ENCODE measurements around the gene RPL36AL. TPM values are rescaled to one million over a fixed set of nuclear protein-coding genes. Genes with fewer than 3 reads are reported as not detected.
A peak's percentile ranks its signal among the peaks of the same experiment; 100 is the strongest.
"Not testable (repeated sequence)": the region's sequence is repeated elsewhere in the genome, so short reads cannot be mapped to it uniquely, and the experiment has no call there.

RPL36AL gene
- total RNA-seq (100 to 1,000 TPM in 3 of 4 donors, 10 to 100 TPM in 1; 84.6 to 178 (median 152) TPM), polyA plus RNA-seq (100 to 1,000 TPM; 366 to 522 (median 445) TPM)
- long read RNA-seq, donor 1, transcript RPL36AL-201 (2 exons, 746 nt): major isoform, 65 of 111 reads
- long read RNA-seq, donor 1, partial matches to known transcripts: 46 of 111 reads
- long read RNA-seq, donor 1, other reads (novel, unspliced or antisense): 0 of 111 reads
- long read RNA-seq, donor 2, transcript RPL36AL-201 (2 exons, 746 nt): major isoform, 140 of 151 reads
- long read RNA-seq, donor 2, partial matches to known transcripts: 9 of 151 reads
- long read RNA-seq, donor 2, other reads (novel, unspliced or antisense): 2 of 151 reads

GRCh38 chr14:49620182-49621113 is at the start of gene RPL36AL, which contains the start of gene MGAT2:
Gene RPL36AL, minus strand, starts transcription at chr14:49620626. Its CDS starts 1,522 bp downstream, at chr14:49619104.
Gene MGAT2, plus strand, starts transcription at chr14:49620799. Its CDS starts 470 bp downstream, at chr14:49621269.
- H3K36me3 ChIP-seq (ENCODE audit: insufficient read depth in 1 of 2, low read depth in 1 of 2): peaks cover 0 to 26% of the 10 kb centered on the region in 2 donors
- ATAC-seq (peak; percentile 97 to 99 (median 98)), DNase-seq (peak; percentile 99)
- TF ChIP-seq CTCF (IDR thresholded peaks at IDR 0.05): peak; percentile 14
- H3K4me1 ChIP-seq: peaks cover 46% of the 10 kb centered on the region
- H3K4me3 ChIP-seq: peak within 1 kb of the TSS; percentile 80
- 0% methylated on average over 78 to 85 of the region's 85 CpGs for WGBS, 3 donors
- no peaks in the 10 kb centered on the region for H3K9me3 ChIP-seq
- H3K27ac ChIP-seq: peak within 1 kb of the TSS; percentile 96
- intact Hi-C loops (cut with DNase I): loop anchor here (5.0 to 10.0 kb wide), 2 partner anchors 33 to 494 kb away; partner anchors contain the start of genes RPS29 (in 1 of the 2) and VCPKMT (in 1 of the 2)
- H3K27me3 ChIP-seq (ENCODE audit: insufficient read depth in 3 of 3, low read length in 2 of 3): no peaks in the 10 kb centered on the region

- H3K4me1 ChIP-seq: no peaks in the 10 kb centered on the region
- 90 to 96% (median 95%) methylated on average over 2 of the region's 2 CpGs for WGBS, 3 donors
- DNase-seq (no peak), ATAC-seq (no peak)
- no peak for TF ChIP-seq CTCF (IDR thresholded peaks at IDR 0.05)
- H3K4me3 ChIP-seq: no peak overlapping the region
- no peak overlapping the region for H3K27ac ChIP-seq
- H3K27me3 ChIP-seq (ENCODE audit: insufficient read depth in 3 of 3, low read length in 2 of 3): no peaks in the 10 kb centered on the region
- H3K9me3 ChIP-seq: no peaks in the 10 kb centered on the region
- H3K36me3 ChIP-seq (ENCODE audit: insufficient read depth in 1 of 2, low read depth in 1 of 2): no peaks in the 10 kb centered on the region
- intact Hi-C loops (cut with DNase I): no loop called here
These were observed 39.4 kb upstream of the RPL36AL start for GRCh38 chr14:49659526-49660455.

GRCh38 chr14:49657500-49657899 is 37.1 kb upstream of the RPL36AL start:
- H3K4me3 ChIP-seq; DNase-seq; H3K27me3 ChIP-seq (ENCODE audit: insufficient read depth in 3 of 3, low read length in 2 of 3); H3K27ac ChIP-seq; H3K4me1 ChIP-seq; intact Hi-C loops (cut with DNase I); H3K9me3 ChIP-seq; H3K36me3 ChIP-seq (ENCODE audit: insufficient read depth in 1 of 2, low read depth in 1 of 2): not testable (repeated sequence)
- 50 to 76% (median 65%) methylated on average over 6 of the region's 6 CpGs for WGBS, 3 donors
- peak in 1 of 4 donors; percentile 30 for ATAC-seq

GRCh38 chr14:49654511-49654910 is 34.1 kb upstream of the RPL36AL start:
- ATAC-seq (no peak), DNase-seq (no peak)
- no peaks in the 10 kb centered on the region for H3K4me1 ChIP-seq
- H3K36me3 ChIP-seq (ENCODE audit: insufficient read depth in 1 of 2, low read depth in 1 of 2): no peaks in the 10 kb centered on the region
- no peak overlapping the region for H3K4me3 ChIP-seq
- 93 to 98% (median 96%) methylated on average over 3 of the region's 3 CpGs for WGBS, 3 donors
- TF ChIP-seq CTCF (IDR thresholded peaks at IDR 0.05): no peak
- H3K27ac ChIP-seq: no peak overlapping the region
- H3K27me3 ChIP-seq (ENCODE audit: insufficient read depth in 3 of 3, low read length in 2 of 3): no peaks in the 10 kb centered on the region
- H3K9me3 ChIP-seq: no peaks in the 10 kb centered on the region
- intact Hi-C loops (cut with DNase I): no loop called here

All from psoas muscle (tissue), 8 donors.